Globus pallidus (tissue), 1 donor: ENCODE results near the gene SLX4IP.

Experiments
- DNase-seq: peaks from one replicate; pipeline ENCODE4 v3.0.0-alpha.2; 2015; ENCODE audit warnings: low spot score

SLX4IP gene

DNA sequence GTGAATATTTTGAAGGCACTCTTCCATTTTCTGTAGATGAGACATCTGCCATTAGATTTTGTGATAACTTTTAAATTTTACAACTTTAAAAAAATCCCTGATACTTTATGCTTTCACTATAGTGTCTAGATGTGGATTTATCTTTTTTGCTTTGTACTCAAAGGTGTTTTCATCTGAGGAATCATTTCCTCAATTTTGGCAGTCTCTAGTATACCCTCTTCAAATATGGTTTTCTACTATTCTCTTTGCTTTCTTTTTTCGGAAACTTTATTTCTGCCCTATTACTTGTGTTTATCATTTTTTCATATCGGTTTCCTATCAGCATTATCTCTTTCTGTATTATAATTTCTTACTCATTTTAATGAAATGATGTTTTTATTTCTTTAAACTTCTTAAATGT lies 62.2 kb downstream of the SLX4IP start:
- DNase-seq = no peak

- DNase-seq = no peak
These were observed 62.7 kb downstream of the SLX4IP start for GRCh38 chr20:10497791-10498190.

GRCh38 chr20:10498200-10498599 lies 63.1 kb downstream of the SLX4IP start:
- DNase-seq = no peak

DNA sequence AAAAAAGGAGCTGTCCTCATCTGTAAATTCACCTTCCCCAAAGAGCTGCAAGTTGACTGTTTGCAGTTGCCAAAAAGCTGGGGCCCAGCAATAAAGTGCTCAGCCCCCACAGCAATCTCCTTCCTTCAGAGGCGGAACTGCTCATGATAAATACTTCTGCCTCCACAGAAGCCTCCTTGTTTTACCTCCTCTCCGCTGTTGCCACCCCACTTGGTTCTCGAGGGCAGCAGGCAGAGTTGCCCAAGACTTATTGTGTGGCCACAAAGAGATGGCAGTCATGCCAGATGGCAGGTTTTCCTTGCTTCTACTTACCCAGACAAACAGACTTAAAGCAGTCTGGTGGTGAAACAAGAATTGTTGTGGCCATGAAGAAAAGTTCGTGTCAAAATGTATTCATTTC lies 66.3 kb downstream of the SLX4IP start:
- DNase-seq = peak; percentile 76

DNA sequence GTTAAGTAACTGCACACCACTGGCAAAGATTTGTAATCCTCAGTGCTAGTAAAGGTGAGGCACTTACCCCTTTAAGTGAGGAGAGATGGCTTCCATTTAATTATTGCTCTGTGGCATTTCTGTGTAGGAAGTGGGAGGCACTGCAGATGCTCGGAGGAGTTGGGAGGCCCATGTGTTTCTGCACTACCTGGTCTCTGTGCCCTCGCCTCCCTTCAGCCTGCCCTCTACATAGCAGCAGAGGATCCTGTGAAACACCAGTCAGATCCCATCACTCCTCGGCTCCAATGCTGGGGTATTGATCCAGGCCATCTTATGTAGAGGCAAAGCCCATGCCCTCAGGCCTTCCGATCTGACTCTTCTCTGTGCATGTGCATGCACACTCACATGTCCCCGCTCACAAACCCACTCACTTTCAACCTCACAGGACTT lies 67.0 kb downstream of the SLX4IP start:
- DNase-seq = no peak

DNA sequence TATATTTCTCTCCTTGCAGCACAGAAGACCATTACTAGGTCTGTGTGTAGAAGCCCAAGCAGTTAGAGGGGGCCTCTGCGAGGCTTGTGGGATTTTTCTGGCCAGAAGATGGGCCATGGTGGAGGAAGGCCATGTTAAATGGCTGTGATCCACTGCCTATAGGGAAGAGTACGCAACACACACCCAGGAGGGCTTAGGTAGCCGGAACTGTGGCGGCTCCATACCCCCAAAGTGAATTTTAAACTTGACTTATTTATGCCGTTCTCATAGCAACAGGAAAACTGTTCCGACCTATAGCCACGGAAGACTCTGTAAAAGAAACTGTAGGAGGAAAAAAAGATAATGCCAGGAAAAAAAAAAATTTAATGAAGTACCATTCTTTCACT lies 69.5 kb downstream of the SLX4IP start:
- no peak for DNase-seq

- no peak for DNase-seq
These were observed 70.1 kb downstream of the SLX4IP start for GRCh38 chr20:10504994-10505730.

DNA sequence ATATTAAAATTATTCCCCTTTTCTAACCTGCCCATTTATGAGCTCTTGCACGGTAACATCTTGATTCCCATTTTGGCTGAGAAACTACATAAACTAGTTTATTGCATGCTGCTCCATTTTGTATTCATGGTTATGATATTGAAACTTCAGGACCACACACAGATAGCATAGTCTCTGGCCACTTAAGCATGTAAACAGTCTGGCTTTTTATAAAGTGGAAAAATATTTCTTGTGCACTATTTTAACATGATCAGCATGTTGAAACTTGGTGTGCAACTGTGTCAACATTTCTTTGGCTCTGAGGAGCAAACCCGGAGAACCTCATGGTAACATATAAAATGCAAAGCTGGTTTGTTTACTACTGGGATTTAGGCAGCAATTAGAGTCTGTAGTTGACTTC lies 70.7 kb downstream of the SLX4IP start:
- no peak for DNase-seq

DNA sequence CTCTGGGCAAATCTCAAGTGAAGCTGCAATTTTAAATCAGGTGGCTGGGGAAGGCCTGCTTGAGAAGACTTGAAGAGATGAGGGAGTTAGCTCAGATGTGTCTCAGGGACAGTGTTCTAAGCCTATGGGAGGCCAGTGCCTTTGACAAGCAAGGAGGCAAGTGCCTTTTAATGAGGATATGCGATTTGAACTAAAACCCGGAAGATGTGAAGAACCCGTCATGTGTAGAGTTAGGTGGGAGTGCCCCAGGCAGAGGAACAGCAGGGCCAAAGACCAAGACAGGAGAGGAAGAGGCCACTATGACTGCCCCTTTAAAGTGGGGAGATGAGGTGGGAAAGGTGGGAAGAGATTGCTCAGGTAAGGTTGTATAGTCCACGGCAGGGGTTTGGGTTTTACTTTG lies 71.9 kb downstream of the SLX4IP start:
- no peak for DNase-seq

GRCh38 chr20:10508060-10508459 lies 73.0 kb downstream of the SLX4IP start:
- DNase-seq = no peak

DNA sequence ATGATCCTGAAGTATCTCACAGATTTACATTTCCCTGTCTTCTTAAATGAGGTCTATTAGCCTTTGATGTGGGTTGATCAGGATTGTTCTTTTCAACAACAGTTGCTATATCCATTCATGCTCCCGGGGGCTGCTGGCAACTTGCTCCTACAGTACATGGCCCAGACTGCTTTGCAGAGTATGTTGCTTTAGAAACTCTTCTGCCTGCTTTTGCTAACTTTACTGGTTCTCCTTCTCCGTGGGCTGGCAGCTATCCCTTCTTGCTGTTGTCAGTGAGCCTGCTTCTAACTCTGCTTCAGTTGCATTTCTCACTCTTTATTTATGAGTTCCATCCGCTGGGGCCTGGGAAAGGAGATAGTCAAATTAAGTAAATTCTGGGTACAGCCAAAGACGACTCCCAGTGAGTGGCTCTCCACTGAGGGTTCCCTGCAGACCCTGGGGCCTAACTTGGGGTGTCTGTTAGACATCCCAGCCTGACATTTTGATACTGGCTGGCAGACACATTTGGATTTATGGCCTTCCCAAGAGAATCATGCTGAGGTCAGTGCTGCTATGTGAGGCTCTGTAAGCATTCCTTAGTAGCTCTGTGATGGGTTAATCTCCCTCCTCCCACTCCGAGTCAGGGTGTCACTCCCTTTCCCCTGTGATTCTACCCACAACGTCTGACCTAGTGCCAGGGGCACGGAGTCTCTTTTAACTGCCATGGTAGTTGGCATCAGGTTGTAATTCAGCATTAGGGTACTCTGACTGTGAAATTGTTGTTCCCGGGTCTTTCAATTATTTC lies 73.6 kb downstream of the SLX4IP start:
- no peak for DNase-seq

GRCh38 chr20:10509376-10509775 lies 74.3 kb downstream of the SLX4IP start:
- DNase-seq = no peak

DNA sequence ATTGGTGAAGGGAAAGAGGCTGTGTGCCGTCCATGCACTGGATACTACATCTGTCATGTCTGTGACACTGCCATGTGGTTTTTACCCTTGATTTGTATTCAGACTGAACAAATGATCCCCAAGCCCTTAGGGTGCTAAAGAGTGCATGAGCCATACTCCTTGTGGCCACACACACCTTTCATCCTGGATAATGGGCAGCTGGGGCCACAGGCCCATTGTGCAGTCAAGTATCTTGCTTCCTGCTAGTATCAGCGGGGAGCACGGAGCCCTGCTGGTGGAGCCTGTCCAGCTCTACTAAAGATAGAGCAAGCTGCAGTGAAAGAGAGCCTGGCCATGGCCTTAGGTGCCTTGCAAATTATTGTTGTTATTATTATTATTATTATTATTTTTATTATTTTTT lies 75.1 kb downstream of the SLX4IP start:
- no peak for DNase-seq

DNA sequence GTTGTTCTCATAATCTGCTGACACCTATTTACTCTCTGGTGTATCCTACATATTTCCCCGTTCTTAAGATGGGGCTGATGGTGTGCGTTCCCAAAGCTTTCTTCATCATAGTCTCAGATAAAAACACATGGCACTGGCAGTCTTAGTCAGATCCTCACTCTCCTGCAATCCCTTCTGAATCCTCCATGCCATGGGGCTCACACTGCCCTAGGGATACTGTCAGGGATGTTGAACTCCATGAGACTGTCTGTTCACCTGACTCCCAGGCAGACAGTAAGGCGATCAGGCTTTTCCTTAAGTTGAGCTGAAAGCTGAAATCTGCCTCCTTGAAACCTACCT lies 76.0 kb downstream of the SLX4IP start:
- no peak for DNase-seq

DNA sequence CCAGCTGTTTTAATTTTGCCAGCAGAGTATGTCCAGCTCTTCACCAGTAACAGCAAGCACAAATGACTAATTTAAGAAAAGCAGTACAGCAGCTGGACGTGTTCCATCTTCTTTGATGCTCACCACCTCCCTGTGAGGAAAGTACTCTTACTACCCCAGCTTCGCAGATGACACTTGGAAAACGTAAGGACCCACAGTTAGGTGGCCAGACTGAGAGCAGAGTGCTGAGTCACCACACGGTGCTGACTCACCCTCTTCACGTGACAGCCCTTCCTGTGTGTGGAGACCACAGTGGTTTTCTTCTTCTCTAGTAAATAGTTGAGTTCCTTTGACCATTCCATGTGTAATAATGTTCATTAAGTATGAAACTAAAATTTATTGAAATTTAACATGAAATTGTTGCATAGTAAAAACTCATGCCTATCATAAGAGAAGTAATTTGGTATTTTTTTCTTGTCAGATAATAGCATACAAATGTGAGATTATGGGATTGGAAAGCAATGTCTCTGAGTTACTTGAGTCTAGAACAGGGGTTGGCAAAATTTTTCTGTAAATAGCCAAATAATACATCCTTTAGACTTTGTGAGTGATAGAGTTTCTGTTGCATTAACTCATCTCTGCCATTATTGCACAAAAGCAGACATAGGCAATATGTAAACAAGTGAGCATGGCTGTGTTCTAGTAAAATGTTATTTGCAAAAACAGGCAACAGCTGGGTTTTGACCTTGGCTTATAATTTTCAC lies 76.6 kb downstream of the SLX4IP start:
- DNase-seq = peak; percentile 71

GRCh38 chr20:10513061-10513460 lies 78.0 kb downstream of the SLX4IP start:
- DNase-seq = no peak

- DNase-seq = no peak
These were observed 78.9 kb downstream of the SLX4IP start for GRCh38 chr20:10513931-10514575.

DNA sequence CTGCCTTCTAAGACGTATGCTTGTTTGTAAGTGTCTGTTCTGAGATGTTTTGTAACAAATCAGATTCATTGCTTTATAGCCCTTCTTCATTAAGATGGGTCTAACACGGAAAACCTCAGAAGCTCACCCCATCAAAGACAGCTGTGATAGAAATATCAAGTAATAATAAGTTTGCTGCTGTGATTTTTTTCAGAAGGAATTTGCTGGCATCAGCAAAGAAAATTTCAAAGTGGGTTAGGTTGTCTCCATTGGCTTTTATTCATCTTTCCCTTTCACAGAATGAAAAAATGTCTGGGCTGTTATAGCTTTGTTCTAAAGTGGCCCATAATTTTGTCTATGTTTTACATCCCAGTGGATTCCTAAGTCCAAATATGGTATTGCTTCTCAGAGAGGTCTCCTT lies 81.4 kb downstream of the SLX4IP start:
- no peak for DNase-seq

DNA sequence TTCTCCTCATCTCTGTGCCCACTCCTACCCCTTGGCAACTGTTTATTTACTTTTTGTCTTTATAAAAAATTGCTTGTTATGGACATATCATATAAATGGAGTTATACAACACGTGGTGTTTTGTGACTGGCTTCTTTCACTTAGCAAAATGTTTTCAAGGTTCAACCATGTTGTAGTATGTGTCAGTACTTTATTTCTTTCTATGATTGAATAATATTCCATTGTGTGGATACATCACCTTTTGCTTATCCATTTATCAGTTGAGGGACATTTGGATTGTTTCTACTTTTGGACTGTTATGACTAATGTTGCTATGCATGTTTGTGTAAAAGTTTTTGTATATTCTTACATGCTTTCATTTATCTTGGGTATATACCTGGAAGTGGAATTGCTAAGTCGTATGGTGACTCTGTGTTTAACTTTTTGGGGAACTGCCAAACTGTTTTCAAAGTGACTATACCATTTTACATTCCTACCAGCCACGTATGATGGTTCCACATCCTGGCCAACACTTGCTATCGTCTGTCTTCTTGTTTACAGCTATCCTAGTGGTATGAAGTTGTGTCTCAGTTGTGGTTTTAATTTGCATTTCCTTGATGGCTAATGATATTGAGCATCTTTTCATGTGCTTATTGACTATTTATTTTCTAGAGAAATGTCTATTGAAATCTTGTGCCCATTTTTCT lies 84.4 kb downstream of the SLX4IP start:
- no peak for DNase-seq

GRCh38 chr20:10520528-10520927 lies 85.4 kb downstream of the SLX4IP start:
- DNase-seq = no peak

GRCh38 chr20:10521068-10521831 lies 86.1 kb downstream of the SLX4IP start:
- DNase-seq = no peak
